Stimulated activated CD4-positive, alpha-beta T cell treated with anti-CD3 and anti-CD28 coated beads, TNF-alpha, amount 100 ng/mL, for 48 hours (primary cell): ENCODE results near the gene GNAZ.
"Not testable (repeated sequence)": the region's sequence is repeated elsewhere in the genome, so short reads cannot be mapped to it uniquely, and the experiment has no call there.

ENCODE experiments used
- DNase-seq, 3 donors: peaks; one replicate each; pipeline ENCODE4 v3.0.0-alpha.2; 2020; ENCODE audit warnings: low read depth in 3 of 3

Gene GNAZ

DNA sequence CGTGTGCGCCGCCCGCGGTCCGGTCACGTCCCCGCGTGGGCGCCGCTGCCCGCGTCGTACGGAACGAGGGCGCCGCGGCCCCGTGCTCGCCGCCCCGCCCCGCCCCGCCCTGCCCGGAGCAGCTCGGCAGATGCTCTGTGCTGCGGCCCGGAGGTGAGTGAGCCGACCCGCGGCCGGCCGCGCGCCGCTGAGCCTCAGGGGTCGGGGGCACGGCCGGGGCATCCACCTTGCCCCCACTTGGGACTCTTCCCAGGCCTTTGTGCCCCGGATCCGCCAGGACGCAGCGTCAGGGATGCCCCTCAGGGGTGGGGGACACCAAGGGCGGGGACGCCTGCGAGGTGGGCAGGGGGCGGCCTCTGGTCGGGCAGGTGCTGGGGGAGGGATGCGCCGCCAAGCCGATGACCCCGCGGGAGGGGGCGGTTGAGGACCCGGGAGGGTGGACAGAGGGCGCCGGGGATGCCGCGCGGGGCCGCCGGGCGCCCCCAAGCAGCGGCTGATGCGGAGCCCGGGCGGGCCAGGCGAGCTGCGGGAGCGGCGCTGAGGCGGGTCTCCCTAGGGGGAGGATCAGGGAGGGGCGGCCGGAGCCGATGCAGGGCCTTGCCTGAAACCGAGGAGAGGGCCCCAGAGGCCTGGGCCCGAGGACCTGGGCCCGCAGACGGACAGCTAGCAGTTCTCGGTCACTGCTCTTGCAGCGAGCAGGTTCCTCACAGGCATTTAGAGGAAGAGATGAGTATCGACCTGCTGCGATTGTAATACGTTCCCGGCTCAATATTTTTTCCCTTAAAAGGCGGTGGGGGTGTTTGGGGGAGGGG is at the start of gene GNAZ:
Gene GNAZ (plus strand): TSS at position 102 of the 812 bp plus-strand sequence. CDS start 25,177 bp downstream, outside the sequence.
- DNase-seq, result no peak

- DNase-seq, result no peak
Observed at GRCh38 chr22:23020659-23021293, 49.5 kb upstream of the GNAZ start.

DNA sequence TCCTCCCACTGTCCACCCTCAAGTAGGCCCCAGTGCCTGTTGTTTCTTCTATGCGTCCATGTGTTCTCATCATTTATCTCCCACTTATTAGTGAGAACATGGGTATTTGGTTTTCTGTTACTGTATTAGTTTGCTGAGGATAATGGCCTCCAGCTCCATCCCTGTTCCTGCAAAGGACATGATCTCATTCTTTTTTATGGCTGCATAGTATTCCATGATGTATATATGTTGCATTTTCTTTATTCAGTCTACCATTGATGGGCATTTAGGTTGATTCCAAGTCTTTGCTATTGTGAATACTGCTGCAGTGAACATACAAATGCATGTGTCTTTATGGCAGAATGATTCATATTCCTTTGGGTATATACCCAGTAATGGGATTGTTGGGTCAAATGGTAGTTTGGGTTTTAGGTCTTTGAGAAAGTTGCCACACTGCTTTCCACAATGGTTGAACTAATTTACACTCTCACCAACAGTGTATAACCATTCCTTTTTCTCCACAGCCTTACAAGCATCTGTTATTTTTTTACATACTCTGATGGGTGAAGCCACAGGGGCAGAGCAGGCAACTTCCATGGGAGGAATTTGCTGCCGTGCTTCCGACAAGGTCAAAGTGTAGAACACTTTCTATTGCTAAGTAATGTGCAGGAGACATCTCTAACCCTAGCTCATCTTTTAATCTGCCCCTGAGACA is 48.5 kb upstream of the GNAZ start:
- not testable (repeated sequence) for DNase-seq

DNA sequence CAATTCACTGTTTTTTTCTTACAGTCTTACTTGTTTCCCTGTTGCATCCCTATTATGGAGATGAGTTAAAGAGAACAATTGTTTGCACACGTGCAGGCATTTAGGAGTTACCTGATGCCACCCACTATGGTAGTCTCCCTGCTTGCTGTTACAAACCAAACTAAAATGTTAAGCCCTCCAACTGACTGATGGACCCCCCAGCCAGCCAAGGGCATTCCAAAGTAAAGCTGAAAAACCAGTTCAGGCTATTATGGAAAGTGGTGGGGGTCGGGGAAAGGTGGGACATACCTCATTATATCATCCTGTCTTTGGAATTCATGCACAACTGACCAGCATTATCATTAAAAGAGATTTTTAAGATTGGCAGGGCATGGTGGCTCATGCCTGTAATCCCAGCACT is 47.0 kb upstream of the GNAZ start:
- DNase-seq, result no peak

DNA sequence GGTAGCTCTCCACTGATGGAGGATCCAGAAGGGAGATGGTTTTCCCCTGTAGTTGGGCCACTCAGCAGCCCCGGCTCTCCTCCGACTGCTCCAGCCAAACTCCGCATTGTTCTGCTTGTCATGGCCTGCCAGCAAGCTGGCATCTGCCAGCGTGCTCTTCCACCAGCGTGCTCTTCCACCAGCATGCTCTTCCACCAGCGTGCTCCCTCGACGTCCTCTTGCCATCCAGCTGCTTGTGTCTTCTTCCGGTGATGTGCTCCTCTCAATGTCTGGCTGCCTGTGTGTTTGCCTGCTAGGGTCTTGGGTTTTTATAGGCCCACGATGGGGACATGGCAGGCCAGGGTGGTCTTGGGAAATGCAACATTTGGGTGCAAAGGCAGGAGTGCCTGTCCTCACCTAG is 43.5 kb upstream of the GNAZ start:
- no peak for DNase-seq

DNA sequence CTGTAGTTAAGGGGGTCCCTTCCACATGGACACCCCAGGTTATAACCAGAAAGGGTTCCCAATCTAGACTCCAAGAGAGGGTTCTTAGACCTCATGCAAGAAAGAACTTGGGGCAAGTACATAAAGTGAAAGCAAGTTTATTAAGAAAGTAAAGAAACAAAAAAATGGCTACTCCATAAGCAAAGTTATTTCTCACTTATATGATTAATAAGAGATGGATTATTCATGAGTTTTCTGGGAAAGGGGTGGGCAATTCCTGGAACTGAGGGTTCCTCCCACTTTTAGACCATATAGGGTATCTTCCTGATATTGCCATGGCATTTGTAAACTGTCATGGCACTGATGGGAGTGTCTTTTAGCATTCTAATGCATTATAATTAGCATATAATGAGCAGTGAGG is 42.5 kb upstream of the GNAZ start:
- DNase-seq, result not testable (repeated sequence)

DNA sequence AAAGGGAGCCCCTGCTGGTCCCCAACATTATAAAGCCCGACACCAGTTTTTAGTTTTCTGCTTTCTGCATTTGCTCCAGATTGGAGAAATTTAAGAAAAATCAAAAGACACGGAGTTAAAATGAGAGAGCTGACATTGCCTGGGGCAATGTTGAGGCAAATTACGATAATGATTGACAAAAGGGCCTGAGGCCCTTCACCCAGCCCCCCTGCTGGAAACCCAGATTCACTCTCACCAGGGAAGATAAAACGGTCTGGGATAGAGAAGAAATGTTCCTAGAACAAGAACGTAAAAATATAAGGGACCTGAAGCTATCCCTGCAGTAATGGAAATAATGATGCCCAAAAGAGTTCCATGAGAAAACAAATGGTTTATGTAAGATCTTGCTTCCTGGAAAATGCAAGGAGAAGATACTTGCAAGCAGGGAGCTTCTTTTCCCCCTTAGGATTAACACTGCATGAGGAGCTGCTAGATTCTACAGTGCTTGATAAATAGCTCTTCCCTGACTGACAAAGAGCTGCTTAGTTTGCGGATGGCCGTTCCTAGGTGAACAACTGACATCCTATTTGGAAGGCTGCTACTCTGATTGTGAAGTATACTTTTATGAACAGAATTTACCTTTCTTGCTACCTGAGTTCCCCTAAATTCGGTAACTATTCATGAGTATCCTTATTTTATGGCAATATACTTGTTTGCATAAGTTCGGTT is 40.6 kb upstream of the GNAZ start:
- no peak for DNase-seq

DNA sequence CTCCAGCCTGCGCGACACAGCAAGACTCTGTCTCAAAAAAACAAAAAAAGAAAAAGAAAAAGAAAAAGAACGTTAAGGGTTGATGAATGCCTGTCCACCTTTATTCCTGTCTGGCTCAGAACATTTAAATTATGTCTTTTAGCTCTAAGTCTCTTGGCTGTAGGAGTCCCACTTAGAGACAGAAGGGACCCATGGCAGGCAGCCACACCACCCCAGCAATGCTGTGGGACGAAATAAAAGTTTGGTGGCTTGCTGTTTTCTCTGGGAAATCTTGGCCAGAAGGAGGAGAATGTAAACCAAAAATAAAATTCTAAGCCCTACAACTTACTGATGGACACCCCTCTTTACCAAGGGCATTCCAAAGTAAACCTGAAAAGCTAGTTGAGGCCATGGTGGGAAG is 38.9 kb upstream of the GNAZ start:
- DNase-seq, result no peak

GRCh38 chr22:23031786-23032185 is 38.5 kb upstream of the GNAZ start:
- DNase-seq, result no peak

DNA sequence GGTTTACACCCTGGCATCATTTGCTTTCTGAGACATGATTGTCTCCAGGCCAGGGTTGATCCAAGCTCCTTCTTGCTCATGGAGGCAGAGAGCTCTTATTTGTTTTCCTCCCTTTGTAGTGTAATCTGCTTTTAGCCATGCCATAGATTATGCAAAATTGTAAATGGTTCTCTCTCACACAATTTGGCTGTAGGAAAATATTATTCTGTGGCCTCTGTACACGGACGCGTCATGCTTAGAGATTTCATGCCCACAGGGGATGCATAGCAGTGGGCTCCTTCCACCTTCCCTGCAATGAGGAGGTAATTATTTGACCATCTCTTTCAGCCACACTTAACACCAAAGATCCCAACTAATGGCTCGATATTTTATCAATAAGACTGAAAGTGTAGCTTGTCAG is 37.7 kb upstream of the GNAZ start:
- DNase-seq, result no peak

- DNase-seq, result no peak
Observed at GRCh38 chr22:23033116-23033905, 37.0 kb upstream of the GNAZ start.

DNA sequence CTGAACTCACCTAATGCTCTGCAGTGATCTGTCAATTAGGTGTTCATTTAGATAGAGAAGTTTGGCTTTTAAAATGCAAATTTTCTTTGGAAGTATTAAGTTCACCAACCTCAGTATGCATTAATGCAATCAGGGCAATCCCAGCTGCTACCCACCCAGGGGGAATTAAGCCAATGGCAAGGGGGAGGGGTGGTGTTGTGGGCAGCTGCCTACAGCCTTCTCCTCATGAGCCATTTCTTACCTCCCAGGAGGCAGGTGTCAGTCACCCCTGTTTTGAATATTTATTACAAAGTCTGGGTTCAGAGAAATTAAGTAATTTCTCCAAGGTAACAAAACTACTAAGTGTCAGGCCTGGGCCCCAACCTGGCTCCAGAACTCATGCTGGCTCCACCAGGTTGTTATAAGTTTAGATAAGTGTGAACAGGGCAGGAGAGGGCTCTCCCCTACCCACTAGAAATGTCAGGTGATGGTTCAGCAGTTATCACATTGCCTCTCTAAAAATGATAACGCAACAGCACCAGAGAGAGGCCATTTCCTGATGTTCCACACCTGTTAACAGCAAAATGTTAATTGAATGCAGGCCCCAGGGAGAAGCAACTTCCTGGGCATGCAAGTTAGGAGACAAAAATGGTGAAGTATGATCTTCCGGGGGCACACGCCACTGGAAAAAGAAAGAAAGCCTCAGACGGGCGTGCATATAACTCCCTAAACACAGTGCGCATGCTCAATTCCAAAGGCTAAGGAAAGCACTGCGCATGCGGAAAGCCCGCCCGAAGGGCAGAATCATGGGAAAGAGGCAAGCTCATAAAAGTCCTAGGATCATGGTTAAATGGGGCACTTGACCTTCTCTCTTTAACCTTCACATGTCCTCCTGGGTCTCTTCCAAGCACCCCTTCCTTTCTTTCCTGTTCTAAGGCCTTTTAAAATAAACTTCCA is 35.4 kb upstream of the GNAZ start:
- no peak for DNase-seq

DNA sequence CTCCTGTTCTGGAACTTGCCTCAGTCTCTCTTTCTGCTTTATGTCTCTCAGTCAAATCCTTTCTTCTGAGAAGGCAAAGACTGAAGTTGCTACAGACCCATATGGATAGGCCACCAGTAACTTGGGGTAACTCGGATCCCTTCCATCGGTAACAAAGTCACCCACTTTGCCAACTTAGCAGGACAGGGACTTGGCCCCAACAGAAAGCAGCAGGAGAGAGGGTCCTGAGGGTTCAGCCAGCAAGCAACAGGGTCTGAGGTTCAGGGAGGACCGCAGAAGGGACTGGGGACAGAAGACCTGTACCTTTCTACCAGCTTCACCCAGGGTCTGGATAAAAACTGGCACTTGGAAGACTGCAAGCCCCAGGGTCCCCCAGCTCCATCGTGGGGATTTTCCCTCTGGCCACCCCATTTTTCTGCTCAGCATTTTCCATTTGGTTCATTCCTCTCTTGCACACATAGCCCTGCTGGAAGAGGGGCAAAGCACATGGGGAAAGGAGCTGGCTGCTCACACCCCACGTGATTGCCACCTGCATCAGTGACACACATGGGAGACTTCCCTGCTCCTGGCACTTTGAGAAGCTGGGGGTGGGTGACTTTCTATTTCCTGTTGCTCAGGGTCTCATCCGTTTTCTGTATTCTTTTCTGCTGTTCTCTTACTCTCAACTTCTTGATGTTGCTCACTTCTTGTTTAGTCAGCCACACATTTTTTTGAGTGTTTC is 34.6 kb upstream of the GNAZ start:
- peak in 1 of 3 donors; percentile 26 for DNase-seq

- no peak for DNase-seq
Observed at GRCh38 chr22:23036684-23037428, 33.5 kb upstream of the GNAZ start.

DNA sequence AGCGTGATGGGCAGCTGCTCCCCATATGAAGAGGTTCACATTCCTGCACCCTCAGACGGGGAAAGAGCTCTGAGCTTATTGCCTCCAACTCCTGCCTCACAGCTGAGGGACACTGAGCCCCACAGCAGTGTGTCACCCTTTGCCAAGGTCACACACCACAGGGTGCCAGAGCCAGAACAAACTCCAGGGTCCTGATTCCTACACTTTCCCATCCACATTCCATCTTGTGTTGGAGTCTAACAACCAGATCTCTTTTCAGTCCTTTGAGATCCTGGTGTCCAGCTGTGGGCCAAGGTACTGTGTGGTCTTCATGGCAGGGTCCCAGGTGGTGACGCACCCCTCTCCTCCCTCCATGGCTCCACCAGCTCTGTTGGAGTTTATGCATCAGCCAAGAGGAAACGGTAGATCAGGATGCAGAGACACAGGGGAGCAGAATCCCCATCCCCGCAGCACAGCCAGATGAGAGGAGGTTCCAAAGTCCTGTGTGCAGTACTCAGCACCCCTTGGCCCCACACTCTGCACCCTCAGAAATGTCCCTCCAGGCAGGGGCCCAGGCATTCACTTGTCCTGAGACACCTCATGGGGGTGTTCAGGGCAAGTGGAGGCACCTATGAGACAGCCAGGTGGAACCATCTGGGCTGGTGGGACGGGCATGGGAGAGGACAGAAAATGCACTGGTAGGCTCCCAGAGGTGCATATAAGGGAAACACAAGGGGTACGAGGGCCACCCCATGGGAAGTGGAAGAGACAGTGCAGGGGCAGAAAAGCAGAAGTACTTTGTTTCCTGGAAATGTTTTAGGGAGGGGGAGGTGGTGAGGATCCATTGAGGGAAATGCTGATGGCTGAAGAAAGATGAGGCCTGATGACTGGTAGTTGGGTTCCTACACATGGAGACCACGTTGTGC is 32.6 kb upstream of the GNAZ start:
- DNase-seq, result no peak

GRCh38 chr22:23038334-23038642 is 32.0 kb upstream of the GNAZ start:
- no peak for DNase-seq

- no peak for DNase-seq
Observed at GRCh38 chr22:23038902-23039301, 31.4 kb upstream of the GNAZ start.

GRCh38 chr22:23042179-23042578 is 28.1 kb upstream of the GNAZ start:
- no peak for DNase-seq
